H9 (cell line): ENCODE results near the gene MYADM. TPM values are rescaled to one million over a fixed set of nuclear protein-coding genes. Genes with fewer than 3 reads are reported as not detected.
A peak's percentile ranks its signal among the peaks of the same experiment; 100 is the strongest.

ENCODE experiments used
- DNase-seq: peaks from one replicate; pipeline ENCODE4 v3.0.0-alpha.2; 2017
- H2AFZ ChIP-seq: one replicate; pipeline ENCODE4 v1.6.1; 2013; ENCODE audit warnings: mild to moderate bottlenecking, low read length, control low read depth, moderate library complexity
- H2AK5ac ChIP-seq: 2 replicates; pipeline ENCODE4 v1.6.1; 2013; ENCODE audit warnings: low read length, control low read depth, mixed read lengths; ENCODE audit not compliant: insufficient read length
- H2BK120ac ChIP-seq: one replicate; pipeline ENCODE4 v1.6.1; 2013; ENCODE audit warnings: low read depth, mild to moderate bottlenecking, low read length, control low read depth, inconsistent platforms; ENCODE audit not compliant: poor library complexity, severe bottlenecking
- H2BK12ac ChIP-seq: 2 replicates; pipeline ENCODE4 v1.6.1; 2013; ENCODE audit warnings: low read length, control low read depth, mixed read lengths, low read depth; ENCODE audit not compliant: insufficient read length
- H2BK15ac ChIP-seq: 2 replicates; pipeline ENCODE4 v1.6.1; 2013; ENCODE audit warnings: low read depth, low read length, control low read depth
- H2BK20ac ChIP-seq: one replicate; pipeline ENCODE4 v1.6.1; 2013; ENCODE audit warnings: low read depth, mild to moderate bottlenecking, low read length, control low read depth, inconsistent platforms; ENCODE audit not compliant: poor library complexity, severe bottlenecking
- H2BK5ac ChIP-seq: 2 replicates; pipeline ENCODE4 v1.6.1; 2013; ENCODE audit warnings: low read length, control low read depth, mixed read lengths; ENCODE audit not compliant: insufficient read length
- H3K14ac ChIP-seq: 2 replicates; pipeline ENCODE4 v1.6.1; 2013; ENCODE audit warnings: low read length, control low read depth; ENCODE audit not compliant: insufficient read depth
- H3K18ac ChIP-seq: 2 replicates; pipeline ENCODE4 v1.6.1; 2013; ENCODE audit warnings: low read depth, mild to moderate bottlenecking, mixed read lengths, low read length, control low read depth; ENCODE audit not compliant: insufficient read length
- H3K23ac ChIP-seq: 2 replicates; pipeline ENCODE4 v1.6.1; 2013; ENCODE audit warnings: low read length, control low read depth, mixed read lengths, low read depth; ENCODE audit not compliant: insufficient read length
- H3K23me2 ChIP-seq: 2 replicates; pipeline ENCODE4 v1.6.1; 2013; ENCODE audit warnings: low read depth, mild to moderate bottlenecking, mixed read lengths, low read length, control low read depth; ENCODE audit not compliant: insufficient read length, poor library complexity, severe bottlenecking
- H3K27ac ChIP-seq: 2 replicates; pipeline ENCODE4 v1.5.1; 2013; ENCODE audit warnings: low read length, control low read depth, mixed read lengths, low read depth; ENCODE audit not compliant: insufficient read length
- H3K27me3 ChIP-seq: 2 replicates; pipeline ENCODE4 v1.6.1; 2013; ENCODE audit warnings: low read length, control low read depth, inconsistent platforms; ENCODE audit not compliant: insufficient read depth
- H3K4ac ChIP-seq: 2 replicates; pipeline ENCODE4 v1.6.1; 2013; ENCODE audit warnings: low read depth, mild to moderate bottlenecking, control low read depth, inconsistent platforms, low read length, moderate library complexity
- H3K4me1 ChIP-seq: 2 replicates; pipeline ENCODE4 v1.6.1; 2013; ENCODE audit warnings: low read length, control low read depth, inconsistent platforms; ENCODE audit not compliant: insufficient read depth
- H3K4me2 ChIP-seq: 2 replicates; pipeline ENCODE4 v1.6.1; 2013; ENCODE audit warnings: low read length, control low read depth, mixed read lengths; ENCODE audit not compliant: insufficient read length, insufficient read depth
- H3K56ac ChIP-seq: 2 replicates; pipeline ENCODE4 v1.6.1; 2013; ENCODE audit warnings: low read depth, mild to moderate bottlenecking, mixed read lengths, low read length, control low read depth; ENCODE audit not compliant: insufficient read length
- H3K79me1 ChIP-seq: 2 replicates; pipeline ENCODE4 v1.6.1; 2013; ENCODE audit warnings: low read depth, mild to moderate bottlenecking, moderate library complexity, low read length, control low read depth, inconsistent platforms; ENCODE audit not compliant: insufficient read depth, poor library complexity, severe bottlenecking
- H3K79me2 ChIP-seq: 2 replicates; pipeline ENCODE4 v1.6.1; 2013; ENCODE audit warnings: low read length, control low read depth, inconsistent platforms; ENCODE audit not compliant: insufficient read depth
- H3K9ac ChIP-seq: 2 replicates; pipeline ENCODE4 v1.6.1; 2013; ENCODE audit warnings: low read length, control low read depth, mixed read lengths; ENCODE audit not compliant: insufficient read length; ENCODE audit errors: extremely low read depth
- H3K9me3 ChIP-seq: one replicate; pipeline ENCODE4 v1.6.1; 2013; ENCODE audit warnings: low read depth, low read length, inconsistent platforms; ENCODE audit not compliant: control insufficient read depth
- H3T11ph ChIP-seq: one replicate; pipeline ENCODE4 v1.6.1; 2013; ENCODE audit warnings: mild to moderate bottlenecking, low read length, control low read depth, inconsistent platforms
- H4K20me1 ChIP-seq: one replicate; pipeline ENCODE4 v1.6.1; 2013; ENCODE audit not compliant: control insufficient read depth, insufficient read length, insufficient read depth
- H4K5ac ChIP-seq: 2 replicates; pipeline ENCODE4 v1.6.1; 2013; ENCODE audit warnings: low read depth, mild to moderate bottlenecking, mixed read lengths, low read length, control low read depth; ENCODE audit not compliant: insufficient read length
- H4K8ac ChIP-seq: replicated peaks from 2 replicates; pipeline ENCODE4 v1.6.1; 2013; ENCODE audit warnings: low read length, control low read depth, mixed read lengths, low read depth; ENCODE audit not compliant: insufficient read length
- H4K91ac ChIP-seq: 2 replicates; pipeline ENCODE4 v1.6.1; 2013; ENCODE audit warnings: low read depth, mild to moderate bottlenecking, moderate library complexity, mixed read lengths, low read length, control low read depth; ENCODE audit not compliant: insufficient read length
- H3K27ac Mint-ChIP-seq, 3 experiments: 2 replicates in 2 of 3; 3 replicates in 1 of 3; pipeline ENCODE4 v1.8.0; 2020 to 2021; ENCODE audit warnings: mixed read lengths in 3 of 3, mild to moderate bottlenecking in 1 of 3, moderate library complexity in 1 of 3
- H3K27me3 Mint-ChIP-seq: 2 replicates; pipeline ENCODE4 v1.8.0; 2021; ENCODE audit warnings: low read depth, mild to moderate bottlenecking, moderate library complexity, mixed read lengths
- H3K36me3 Mint-ChIP-seq, 3 experiments: 2 replicates in 2 of 3; 3 replicates in 1 of 3; pipeline ENCODE4 v1.8.0; 2020 to 2021; ENCODE audit warnings: low read depth in 3 of 3, mixed read lengths in 3 of 3; ENCODE audit not compliant: insufficient read depth in 1 of 3
- H3K4me1 Mint-ChIP-seq, 2 experiments: 2 replicates each; pipeline ENCODE4 v1.8.0; 2020; ENCODE audit warnings: mixed read lengths in 2 of 2
- H3K4me3 Mint-ChIP-seq, 2 experiments: 2 replicates in 1 of 2; 3 replicates in 1 of 2; pipeline ENCODE4 v1.8.0; 2020 to 2021; ENCODE audit warnings: mild to moderate bottlenecking in 2 of 2, mixed read lengths in 2 of 2, moderate library complexity in 1 of 2
- H3K9me3 Mint-ChIP-seq, 2 experiments: 2 replicates in 1 of 2; 3 replicates in 1 of 2; pipeline ENCODE4 v1.8.0; 2020; ENCODE audit warnings: mild to moderate bottlenecking in 2 of 2, mixed read lengths in 2 of 2, moderate library complexity in 1 of 2
- WGBS: extraction: QIAGEN DNeasy Blood & Tissue Kit; methylation state at CpG from one replicate; pipeline ENCODE4 v1.1.7; 2013; ENCODE audit warnings: missing lambda C conversion rate, low lambda C conversion rate, mixed read lengths; ENCODE audit not compliant: insufficient read length; ENCODE audit errors: extremely low coverage; 5-methylcytosine and 5-hydroxymethylcytosine counted together
- total RNA-seq: library from RNA; stranded (reverse); gene quantifications from 2 replicates; pipeline ENCODE4 v1.2.1, GENCODE V29; 2021
- TF ChIP-seq, protein P1 (sequence below): fragments of 200-600 bp; sonication (generic); conservative IDR thresholded peaks from 3 replicates; pipeline ENCODE4 v1.8.0; 2021; ENCODE audit warnings: antibody characterized with exemption, mild to moderate bottlenecking

Gene MYADM
- total RNA-seq, 1 experiment from 2014 or later, result 116 TPM

DNA sequence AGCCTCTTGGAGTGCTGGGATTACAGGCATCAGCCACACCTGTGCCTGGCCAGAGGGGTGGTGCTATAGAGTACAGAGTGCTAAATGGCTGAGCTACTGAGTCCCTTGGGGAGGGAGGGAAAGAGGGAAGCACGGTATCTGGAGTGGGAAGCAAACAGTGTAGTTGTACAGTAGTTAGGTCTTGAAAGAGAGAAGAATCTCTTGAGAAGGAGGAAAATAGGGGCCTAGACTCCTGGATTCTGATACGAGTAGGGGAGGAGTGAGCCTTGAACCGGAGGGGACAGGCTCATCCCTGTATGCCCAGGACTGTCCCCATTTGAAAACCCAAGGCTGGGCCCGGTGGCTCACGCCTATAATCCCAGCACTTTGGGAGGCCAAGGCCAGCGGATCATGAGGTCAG, 5.1 kb downstream of the MYADM start:
- Histone ChIP-seq H3K23ac (no peak overlapping the region), H2AFZ (no peak overlapping the region), H4K5ac (no peak overlapping the region), H3K23me2 (peaks cover 8% of the 10 kb centered on the region), H2BK120ac (no peak overlapping the region), H2BK12ac (no peak overlapping the region), H3K27ac (no peak overlapping the region), H3K4me2 (no peak overlapping the region), H2AK5ac (no peak overlapping the region), H2BK20ac (no peak overlapping the region), H3K79me1 (no peaks in the 10 kb centered on the region), H4K91ac (no peak overlapping the region), H3T11ph (no peak overlapping the region), H3K9me3 (no peaks in the 10 kb centered on the region), H4K8ac (no peak overlapping the region), H4K20me1 (no peaks in the 10 kb centered on the region), H3K4me1 (no peaks in the 10 kb centered on the region), H2BK15ac (no peak overlapping the region), H3K4ac (no peak overlapping the region), H3K18ac (no peak overlapping the region), H3K9ac (no peak overlapping the region), H3K79me2 (peaks cover 2% of the 10 kb centered on the region; the same call in 1 of the 2 replicates), H3K56ac (no peak overlapping the region), H3K27me3 (no peaks in the 10 kb centered on the region), H3K14ac (no peak overlapping the region), H2BK5ac (no peak overlapping the region)
- H3K27ac Mint-ChIP-seq, result peak overlapping the region in 1 of 3 experiments; percentile 74; a peak in 1 of 7 replicates
- DNase-seq, result no peak
- peaks cover 31 to 49% (median 48%) of the 10 kb centered on the region in 3 experiments; a peak in 6 of 7 replicates for H3K36me3 Mint-ChIP-seq
- peaks cover 24 to 36% of the 10 kb centered on the region in 2 experiments for H3K4me1 Mint-ChIP-seq
- TF ChIP-seq, protein P1, sequence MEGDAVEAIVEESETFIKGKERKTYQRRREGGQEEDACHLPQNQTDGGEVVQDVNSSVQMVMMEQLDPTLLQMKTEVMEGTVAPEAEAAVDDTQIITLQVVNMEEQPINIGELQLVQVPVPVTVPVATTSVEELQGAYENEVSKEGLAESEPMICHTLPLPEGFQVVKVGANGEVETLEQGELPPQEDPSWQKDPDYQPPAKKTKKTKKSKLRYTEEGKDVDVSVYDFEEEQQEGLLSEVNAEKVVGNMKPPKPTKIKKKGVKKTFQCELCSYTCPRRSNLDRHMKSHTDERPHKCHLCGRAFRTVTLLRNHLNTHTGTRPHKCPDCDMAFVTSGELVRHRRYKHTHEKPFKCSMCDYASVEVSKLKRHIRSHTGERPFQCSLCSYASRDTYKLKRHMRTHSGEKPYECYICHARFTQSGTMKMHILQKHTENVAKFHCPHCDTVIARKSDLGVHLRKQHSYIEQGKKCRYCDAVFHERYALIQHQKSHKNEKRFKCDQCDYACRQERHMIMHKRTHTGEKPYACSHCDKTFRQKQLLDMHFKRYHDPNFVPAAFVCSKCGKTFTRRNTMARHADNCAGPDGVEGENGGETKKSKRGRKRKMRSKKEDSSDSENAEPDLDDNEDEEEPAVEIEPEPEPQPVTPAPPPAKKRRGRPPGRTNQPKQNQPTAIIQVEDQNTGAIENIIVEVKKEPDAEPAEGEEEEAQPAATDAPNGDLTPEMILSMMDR, result no peak
- no peaks in the 10 kb centered on the region for H3K9me3 Mint-ChIP-seq
- no CpG with 5 or more reads among the region's 6 CpGs for WGBS
- no peaks in the 10 kb centered on the region; the same call in 1 of the 2 replicates for H3K27me3 Mint-ChIP-seq
- H3K4me3 Mint-ChIP-seq, result no peak overlapping the region; a peak in 1 of 5 replicates
